Inflammatory macrophage (primary cell): ENCODE data around the gene STARD8.
"Not testable (repeated sequence)": the region's sequence is repeated elsewhere in the genome, so short reads cannot be mapped to it uniquely, and the experiment has no call there.

Source experiments
- DNase-seq, 2 donors: peaks; one replicate each; pipeline ENCODE4 v3.0.0-alpha.2; 2020 to 2022

STARD8 gene

DNA sequence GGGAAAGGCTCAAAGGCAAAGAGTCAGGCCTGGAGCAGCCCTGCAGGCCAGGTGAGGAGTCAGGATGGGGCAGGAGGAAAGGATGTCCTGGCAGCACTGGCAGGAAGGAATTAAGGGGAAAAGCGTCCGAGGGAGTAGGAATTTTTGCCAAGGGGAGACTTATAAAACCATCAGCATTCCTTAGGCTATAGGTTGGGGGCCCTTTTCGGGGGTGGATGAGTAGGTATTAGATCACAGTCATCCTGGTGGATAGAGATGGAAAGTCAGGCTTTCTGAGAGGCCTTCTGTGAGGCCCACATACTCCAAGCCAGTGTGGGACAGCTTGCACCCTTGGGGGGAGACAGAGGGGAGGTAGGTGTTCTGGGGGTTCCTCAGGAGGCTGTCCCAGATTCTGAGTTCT is 12.3 kb downstream of the STARD8 start:
- no peak for DNase-seq

DNA sequence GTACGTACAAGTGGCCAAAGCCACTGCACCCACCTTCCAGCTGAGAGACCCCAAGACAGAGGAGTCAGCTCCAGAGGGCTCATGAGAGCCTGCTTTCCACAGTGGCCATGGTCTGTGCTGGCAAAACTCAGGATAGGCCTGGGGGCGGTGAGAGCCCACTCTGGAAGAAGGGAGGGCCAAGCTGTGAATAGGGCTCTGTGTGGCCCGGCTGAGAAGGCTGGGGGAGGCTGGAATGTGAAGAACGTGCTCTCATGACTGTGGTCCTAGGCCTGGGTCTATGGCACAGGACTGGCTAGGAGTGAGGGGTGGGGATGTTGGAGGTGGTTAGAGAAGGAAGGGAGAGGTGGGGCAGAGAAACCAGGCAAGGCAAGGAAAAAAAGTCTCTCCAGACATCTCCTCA is 13.3 kb downstream of the STARD8 start:
- DNase-seq = no peak

DNA sequence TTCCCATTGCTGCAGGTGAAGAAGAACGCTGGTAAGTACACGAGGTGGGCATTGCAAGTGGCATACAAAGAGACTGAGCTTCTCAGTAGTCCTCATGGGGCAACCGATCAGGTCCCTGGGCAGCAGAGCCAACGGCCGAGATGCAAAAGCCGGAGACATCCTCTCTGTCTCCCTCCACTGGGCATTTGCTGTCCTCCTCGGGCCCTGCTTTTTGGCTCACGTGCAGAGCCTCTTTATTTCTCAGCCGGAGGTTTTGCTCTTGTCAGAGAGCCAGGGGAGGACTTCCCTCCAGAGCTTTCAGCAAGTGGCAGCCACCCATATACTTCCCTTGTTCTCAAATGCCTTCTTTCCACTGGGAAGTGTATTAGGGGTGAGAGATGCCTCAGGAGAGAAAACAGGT is 18.0 kb downstream of the STARD8 start:
- DNase-seq = peak; percentile 43 to 52

DNA sequence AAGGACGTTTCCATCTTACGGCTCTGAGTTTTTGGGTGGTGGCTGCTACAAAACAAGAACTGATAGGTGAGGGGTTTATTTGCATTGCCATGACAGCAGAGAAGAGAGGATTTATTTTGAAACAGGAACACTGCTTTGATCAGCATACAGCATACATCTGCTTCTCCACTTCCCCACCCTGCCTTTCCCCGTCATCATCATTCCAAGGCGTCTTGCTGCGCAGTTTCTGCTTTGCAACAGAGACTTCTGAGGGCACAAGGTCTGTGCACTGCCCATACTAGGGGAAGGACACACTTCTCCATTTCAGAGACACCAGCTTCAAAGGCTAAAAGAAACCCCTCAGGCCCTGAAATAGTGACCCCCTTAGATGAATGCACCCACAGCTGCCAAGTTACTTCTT is 19.1 kb downstream of the STARD8 start:
- peak; percentile 77 for DNase-seq

DNA sequence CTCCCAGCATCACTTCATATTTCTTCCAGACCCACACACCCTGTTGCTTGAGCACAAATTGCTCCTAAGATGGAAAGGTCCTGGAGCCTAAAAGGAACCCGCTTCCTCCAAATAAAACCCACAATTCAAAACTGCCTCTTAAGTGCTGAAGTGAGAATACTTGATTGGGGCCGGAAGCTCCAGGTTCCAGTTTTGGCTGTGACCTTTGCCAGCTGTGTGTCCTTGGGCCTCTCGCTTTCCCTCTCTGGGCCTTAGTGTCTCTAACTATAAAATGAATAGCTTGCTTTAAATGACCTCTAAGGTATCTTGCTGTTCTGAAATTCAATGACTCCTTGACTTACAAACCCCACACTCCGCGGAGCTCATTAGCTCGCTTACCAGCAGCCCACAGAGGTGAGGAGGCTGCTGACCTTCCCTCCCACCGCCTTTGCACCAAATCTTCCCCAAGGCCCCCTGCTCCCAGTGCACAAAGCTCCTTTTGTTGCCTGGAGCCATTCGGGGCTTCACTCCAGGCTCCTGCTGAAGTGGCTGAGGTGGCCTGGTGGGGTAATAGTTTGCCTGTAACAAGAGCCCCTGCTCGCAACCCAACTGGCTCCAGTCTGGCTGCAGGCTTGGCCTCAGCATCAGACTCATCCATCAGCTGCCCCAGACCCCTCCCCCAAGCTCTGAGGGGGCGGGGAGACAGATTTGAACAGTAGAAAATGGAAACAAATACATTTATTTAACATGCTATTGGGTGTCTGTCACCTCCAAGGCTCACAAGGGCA is 21.8 kb downstream of the STARD8 start:
- no peak for DNase-seq

DNA sequence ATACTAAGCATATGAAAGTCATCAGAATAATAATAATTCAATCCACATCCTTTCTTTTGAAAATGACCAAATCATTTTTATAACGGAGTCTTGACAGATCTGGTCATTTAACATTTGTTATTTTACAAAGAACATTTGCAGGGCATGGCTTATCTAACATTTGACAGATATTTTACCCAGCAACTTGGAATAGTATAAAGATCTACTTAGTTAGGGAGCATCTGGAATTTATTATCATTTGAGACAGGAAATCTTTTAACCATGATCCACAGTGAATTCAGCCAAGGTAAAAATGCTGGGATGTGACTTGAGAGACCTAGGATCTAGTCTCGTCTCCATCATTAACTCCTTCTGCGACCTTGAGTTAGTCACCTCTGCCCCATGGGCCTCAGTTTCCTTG is 22.4 kb downstream of the STARD8 start:
- no peak for DNase-seq

DNA sequence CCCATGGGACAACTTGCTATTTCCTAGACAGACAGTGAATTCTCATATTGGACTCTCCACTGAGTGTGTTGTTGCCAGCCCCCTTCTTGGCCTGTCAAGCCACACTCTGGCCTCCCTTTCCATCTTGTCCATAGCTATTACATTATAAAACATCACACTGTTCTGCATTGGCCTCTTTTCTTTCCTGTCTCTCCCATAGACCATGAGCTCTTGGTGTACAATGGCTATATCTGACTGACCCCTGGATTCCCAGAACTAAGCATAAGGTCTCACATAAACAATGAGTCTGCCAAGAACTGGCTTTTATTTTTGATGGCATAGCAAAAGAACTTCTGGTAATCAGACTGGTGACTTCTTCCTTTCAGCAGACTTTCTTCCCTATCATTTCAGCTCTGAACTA is 23.8 kb downstream of the STARD8 start:
- DNase-seq = no peak

DNA sequence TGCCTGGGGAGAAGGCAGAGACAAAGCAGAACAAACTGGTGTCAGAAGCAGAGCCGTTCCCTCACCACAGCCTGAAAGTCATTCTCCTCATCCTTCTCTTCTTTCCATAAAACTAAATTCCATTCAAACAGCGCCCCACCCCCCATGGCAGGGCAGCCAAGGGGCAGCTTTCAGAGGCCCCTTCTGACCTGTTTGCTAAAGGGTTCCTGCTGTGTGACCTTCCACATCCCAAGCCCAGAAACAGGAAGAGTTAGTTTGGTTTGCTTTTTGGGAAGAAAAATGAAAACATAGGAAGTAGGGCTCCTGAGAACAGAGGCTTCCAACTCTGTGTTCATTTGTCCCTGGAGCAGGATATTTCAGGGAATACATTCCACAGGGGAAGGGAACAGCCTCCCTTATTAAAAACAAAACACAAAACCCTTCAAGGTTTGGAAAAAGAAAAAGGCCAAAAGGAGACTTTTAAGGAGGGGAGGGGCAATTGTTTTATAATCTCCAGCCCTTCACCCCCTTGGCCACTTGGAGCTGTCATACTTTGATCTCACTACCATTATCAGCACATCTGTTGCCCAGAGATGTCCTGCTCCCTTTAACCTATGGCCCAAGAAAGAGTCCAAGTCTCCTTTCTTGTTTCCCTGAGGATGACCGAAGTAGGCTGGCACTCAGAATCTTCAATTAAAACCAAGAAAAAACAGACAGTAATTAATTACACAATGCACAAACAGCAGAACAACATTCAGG is 25.3 kb downstream of the STARD8 start:
- no peak for DNase-seq

DNA sequence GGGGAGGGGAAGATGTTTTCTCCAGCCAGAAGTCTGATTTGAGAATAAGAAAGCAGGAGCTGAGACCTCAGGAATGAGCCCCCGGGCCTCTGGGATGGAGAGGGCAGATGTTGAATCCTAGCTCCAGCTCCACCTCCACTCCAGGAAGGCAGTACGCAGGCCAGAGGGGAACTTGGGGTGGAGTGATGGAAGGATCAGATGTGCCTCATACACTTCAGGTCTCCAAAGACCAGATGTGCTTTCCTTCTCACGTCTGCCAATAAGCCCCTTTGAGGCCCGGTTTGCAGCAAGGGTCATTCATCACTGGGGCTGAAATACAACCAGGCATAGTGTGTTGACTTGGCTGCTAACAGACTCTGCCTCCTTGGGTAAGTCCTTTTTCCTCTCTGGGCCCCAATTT is 28.1 kb downstream of the STARD8 start:
- no peak for DNase-seq

DNA sequence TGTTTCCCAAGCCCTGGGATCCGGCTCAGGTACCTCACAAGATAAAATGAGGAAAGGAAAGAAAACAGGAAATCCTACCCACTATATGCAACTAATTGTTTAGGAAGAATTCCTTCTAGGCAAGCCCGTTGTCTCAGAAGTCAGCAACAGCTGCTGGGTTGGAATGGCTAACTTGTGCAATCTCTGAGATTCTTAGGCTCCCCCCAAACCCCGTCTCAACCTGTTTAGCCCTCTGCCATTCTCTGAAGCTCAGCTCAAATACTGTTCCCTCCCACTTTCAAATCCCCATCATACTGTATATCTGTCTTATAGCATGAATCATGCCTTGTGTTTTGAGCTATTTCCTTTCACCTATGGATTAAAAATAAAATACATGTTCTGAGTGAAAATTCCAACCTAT is 28.9 kb downstream of the STARD8 start:
- DNase-seq = no peak

DNA sequence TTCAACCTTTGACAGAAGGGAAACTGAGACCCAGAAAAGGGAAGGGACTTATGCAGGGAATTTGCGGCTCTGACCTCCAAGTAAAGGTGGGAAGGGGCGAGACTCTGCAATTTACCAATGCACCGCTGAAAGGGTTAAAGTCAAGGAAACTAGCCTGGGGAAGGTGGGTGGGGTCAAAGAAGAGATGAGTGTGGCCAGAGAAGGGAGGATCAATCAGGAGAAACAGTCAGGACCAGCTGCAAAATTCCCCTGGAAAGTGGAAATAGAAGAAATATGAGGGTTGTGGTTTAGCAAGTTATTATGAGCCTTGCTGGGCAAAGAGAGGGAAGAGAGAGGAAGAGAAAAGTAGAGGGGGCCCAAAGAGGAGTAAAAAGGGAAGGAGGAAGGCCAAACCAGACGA is 30.5 kb downstream of the STARD8 start:
- DNase-seq = no peak

DNA sequence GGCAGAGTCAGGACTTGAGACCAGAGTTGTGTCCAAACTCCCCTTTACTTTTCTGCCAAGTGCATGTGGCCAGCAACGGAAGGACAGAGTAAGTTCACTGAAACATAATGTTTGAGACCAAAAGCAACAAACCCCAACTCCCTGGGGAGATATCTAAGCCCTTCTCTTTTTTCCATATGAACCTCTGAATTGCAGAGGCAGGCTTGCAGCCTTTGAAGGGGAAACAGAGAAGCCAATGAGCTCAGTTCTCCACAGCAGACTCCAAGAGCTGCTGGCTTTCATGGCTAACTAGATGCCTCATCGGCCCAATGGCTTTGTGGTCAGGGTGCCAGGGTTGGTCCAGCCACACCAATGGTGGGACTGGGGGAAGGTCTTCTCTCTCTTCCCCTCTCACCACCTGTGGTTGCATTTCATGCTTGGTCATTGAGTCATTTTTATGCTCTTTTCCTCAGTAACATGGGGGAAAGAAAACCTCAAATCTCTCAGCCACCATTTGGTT is 34.0 kb downstream of the STARD8 start:
- DNase-seq = peak in 1 of 2 donors; percentile 28

DNA sequence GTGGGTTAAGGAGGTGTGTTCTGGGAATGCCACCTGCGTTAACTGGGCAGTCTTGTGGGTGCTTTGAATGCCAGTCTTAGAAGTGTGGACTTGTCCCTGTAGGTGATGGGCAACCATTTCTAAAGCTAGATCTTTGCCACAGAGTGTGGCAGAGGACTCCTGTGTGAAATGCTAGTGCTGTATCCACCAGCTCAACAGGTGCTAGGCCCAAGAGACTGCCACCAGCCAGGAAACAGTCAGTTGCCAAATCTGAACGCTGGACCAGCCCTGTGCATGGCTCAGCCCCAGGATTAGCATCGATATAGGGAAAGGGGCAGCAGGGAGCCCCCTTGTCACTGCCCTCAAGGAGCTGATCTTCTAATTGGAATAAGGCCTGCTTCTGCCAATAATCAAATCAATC is 35.3 kb downstream of the STARD8 start:
- no peak for DNase-seq

DNA sequence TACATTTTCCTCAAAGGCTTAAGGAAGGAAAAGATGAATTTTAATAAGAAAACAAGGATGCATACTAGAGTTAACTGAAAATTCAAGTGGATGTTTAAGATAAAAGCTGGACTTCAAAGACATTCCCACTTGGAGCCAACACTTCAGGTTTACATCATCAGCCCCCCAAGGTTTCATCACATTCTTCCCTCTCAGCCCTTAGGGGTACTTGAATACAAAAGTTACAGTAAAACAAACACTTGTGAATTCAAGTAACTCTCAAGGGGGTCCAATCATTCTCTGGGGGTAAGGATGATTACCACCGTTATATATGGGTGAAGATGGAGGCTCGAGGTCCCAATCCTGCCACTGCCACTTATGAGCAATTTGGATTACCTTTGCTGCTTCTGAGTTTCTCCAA is 36.1 kb downstream of the STARD8 start:
- DNase-seq = no peak

DNA sequence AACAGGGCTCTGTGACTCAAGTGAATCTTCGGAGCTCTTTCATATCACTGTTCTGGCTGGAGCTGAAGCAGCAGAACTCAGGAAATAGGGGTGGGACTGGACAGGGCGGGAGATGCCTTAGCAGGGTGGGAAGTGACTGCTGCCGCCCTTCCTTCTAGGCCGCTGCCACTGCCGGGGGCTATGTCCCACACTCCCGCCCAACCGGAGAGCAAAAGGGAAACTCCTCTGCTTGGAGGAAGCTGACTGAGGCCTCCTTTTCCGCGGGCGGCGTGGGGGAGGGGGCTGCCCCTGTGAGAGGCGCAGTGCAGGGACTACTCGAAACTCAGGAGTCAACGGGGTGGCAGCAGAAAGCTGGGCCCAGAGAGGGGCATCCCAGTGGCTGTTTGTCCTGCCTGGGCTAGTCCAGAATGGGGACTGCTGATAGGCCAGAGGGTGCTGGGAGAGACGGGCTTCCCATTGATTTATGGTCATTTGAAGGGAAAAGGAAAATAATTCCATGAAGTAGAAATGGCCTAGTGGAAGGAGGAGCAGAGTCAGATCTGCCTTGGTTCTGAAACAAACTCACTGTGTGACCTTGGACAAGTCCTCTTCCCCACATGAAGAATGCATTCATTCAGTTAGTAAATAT is 36.9 kb downstream of the STARD8 start:
- peak; percentile 56 to 71 for DNase-seq

DNA sequence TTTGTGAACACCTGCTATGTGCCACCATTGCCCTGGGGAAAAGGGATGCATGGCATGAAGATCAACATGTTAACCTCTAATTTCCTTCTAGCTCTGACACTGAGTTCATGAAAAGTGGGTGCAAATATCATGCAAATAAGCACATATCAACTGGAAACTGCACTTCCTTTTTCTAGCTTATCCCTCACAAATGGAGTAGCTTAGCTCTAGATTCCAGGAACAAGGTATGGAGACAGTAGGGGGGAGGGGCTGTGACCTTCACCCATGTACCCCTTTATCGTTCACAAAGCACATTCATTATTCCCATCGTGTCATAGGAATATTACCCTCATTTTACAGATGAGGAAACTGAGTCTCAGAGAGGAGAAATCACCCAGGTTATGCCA is 37.4 kb downstream of the STARD8 start:
- DNase-seq = no peak

DNA sequence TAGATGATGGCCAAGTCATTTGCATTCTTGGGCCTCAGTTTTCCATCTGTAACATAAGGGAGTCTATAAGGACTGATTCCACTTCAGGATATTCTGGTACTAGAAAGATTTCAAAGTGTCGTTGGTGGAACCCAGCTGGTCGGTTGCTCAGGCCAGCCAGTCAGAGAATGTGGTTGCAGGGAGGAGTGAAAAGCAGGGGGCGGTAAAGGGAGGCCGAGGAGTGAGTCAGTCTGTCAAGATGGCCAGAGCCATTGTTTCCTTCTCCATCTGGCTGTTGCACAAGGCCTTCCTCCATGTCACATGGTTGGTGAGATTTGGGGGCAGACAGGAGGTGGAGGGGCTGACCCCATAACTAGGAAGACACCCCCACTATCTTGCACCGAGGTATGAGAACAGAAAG is 38.2 kb downstream of the STARD8 start:
- peak; percentile 74 to 82 for DNase-seq

DNA sequence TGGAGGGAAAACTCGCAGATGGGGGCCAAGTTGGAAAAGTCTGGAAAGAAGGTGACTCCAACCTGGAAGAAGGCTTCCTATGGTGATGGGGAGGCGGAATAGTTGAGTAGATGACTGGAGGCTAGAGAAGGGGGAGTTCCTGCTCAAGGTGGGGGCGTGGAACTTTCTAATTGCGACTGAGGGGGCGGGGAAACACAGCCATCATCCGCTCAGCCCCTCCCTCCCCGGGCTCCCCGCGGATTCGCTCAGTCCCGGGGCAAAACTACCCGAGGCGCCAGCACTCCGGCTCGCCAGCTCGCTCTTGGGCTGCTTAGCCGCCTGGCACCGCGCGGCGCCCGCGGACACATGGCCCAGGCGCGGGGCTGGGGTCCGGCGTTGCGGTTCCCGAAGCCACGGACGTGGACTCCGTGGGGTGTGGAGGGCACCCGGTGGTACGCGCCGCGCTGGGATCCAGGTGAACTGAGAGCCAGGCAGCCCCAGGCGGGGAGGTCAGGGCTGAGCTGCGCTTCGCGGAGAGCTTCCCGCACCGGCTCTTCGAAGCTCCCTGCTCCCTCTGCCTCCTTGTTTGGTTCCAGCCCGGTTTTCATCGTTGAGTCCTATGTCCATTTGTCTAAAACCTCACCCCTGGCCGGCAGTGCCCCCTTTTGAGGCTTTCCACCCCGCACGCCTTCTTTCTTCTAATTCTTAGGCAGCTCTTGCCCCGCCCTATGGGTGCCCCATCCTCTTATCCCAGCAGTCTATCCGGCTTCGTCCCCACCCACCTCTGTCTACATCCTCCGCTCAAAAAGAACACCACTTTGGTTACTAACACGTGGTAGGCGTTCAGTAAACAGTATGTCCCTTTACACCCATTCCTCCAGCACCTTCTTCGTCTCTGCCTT is 38.9 kb downstream of the STARD8 start:
- DNase-seq = peak; percentile 68 to 75

DNA sequence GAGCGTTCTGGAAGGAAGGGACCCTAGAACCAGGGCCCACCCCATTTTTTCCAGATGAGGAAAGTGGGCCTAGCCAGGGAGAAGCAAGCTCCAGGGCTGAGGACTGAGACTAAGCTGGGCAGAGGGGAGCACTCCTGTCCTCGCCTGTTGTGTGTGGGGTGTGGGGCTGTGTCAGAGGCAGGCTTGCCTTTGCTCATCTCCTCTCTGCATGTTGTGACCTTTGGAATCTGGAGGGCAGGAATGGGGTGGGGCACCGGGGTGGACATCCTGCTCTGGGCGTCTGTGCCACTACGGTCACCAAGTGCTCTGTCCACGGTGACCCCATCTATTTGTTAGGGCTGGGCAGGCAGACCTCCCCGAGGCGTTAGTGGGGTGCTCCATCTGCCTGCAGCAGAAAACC is 41.5 kb downstream of the STARD8 start:
- DNase-seq = not testable (repeated sequence)

DNA sequence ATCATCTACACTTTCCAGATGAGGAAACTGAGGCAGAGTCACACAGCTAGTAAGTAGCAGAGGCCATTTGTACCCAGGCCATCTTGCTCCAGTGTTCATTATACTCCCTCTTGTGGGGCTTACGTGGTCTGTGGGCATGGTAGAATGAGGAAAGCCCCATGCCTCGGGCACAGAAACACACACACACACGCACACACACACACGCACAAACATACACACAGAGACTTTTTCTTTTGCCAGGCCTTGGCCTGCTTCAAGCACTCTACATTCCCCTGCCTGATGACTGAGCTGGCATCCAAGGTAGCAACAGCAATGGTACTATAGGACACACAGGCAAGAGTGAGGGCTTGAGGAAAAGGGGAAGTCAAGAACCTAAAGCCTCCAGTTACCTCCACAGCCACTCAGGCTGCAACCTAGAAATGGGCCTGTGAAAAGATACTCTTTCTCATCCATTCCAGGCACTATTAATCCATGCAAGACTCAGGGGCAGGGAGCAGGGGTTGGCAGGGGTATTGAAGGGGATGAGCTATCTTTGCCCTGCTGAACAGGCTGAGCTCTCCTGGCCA is 43.6 kb downstream of the STARD8 start:
- no peak for DNase-seq

DNA sequence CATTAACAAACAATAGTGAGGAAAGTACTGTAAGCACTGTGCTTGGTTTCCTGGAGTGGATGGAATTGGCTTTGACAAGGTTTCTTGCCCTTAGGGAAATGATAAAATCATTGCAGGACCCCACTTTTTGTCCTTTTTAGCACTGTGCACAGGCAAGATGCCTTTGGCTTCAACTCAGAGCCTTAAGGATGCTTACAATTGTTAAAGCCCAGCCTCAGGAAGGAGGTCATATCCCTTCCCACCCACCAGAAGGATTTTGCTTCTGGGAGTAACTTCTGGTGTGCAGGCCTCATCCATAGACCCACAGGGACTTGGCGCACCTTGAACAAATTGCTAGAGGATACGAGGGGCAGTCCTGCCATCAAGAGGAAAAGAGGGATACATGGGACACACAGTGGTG is 44.5 kb downstream of the STARD8 start:
- no peak for DNase-seq

DNA sequence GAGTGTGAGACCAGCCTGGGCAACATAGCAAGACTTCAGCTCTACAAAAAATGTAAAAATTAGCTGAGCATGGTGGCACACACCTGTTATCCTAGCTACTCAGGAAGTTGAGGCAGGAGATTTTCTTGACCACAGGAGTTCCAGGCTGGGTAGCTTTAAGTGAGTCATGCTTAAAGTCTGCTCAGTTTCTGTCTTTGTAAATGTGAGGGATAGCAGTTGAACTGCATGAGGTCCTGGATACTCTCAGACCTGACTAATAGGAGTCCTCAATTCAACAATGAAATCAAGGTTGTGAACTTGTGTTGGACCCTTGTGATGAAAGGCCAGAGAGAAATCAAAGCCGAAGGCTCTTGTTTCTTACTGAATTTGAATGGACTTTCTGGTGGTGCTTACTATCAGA is 45.2 kb downstream of the STARD8 start:
- DNase-seq = no peak
